NCI-H2196 (cell line): ENCODE data around the gene ATP10B.
"Not testable (repeated sequence)": the region's sequence is repeated elsewhere in the genome, so short reads cannot be mapped to it uniquely, and the experiment has no call there.

Source experiments
- DNase-seq: peaks from one replicate; lab custom pipeline; 2025; ENCODE audit not compliant: unreplicated experiment; lab: John Stamatoyannopoulos, UW

ATP10B gene

GRCh38 chr5:160852049-160852448, at the start of gene ATP10B:
Gene ATP10B (minus strand): TSS chr5:160852211. CDS start chr5:160688074, 164,137 bp downstream.
- DNase-seq: no peak

GRCh38 chr5:160901656-160902055, 49.6 kb upstream of the ATP10B start:
- DNase-seq: no peak

- no peak for DNase-seq
Observed at GRCh38 chr5:160899735-160900134, 47.7 kb upstream of the ATP10B start.

- DNase-seq: not testable (repeated sequence)
Observed at GRCh38 chr5:160893180-160893964, 41.4 kb upstream of the ATP10B start.

- DNase-seq: no peak
Observed at GRCh38 chr5:160887780-160888179, 35.8 kb upstream of the ATP10B start.

GRCh38 chr5:160873560-160874200, 21.7 kb upstream of the ATP10B start:
- DNase-seq: not testable (repeated sequence)

- DNase-seq: no peak
Observed at GRCh38 chr5:160869989-160870521, 18.0 kb upstream of the ATP10B start.

- DNase-seq: no peak
Observed at GRCh38 chr5:160867976-160868375, 16.0 kb upstream of the ATP10B start.

GRCh38 chr5:160851451-160851850, 560 bp downstream of the ATP10B start:
- no peak for DNase-seq

- no peak for DNase-seq
Observed at GRCh38 chr5:160850421-160850820, 1.6 kb downstream of the ATP10B start.

GRCh38 chr5:160847526-160848085, 4.4 kb downstream of the ATP10B start:
- DNase-seq: no peak

GRCh38 chr5:160846642-160847041, 5.4 kb downstream of the ATP10B start:
- DNase-seq: no peak

GRCh38 chr5:160844177-160844576, 7.8 kb downstream of the ATP10B start:
- DNase-seq: no peak

- DNase-seq: no peak
Observed at GRCh38 chr5:160843240-160843639, 8.8 kb downstream of the ATP10B start.

GRCh38 chr5:160837749-160838593, 14.0 kb downstream of the ATP10B start:
- no peak for DNase-seq

GRCh38 chr5:160837211-160837610, 14.8 kb downstream of the ATP10B start:
- no peak for DNase-seq

- DNase-seq: no peak
Observed at GRCh38 chr5:160835818-160836528, 16.0 kb downstream of the ATP10B start.

- DNase-seq: no peak
Observed at GRCh38 chr5:160835376-160835775, 16.6 kb downstream of the ATP10B start.

GRCh38 chr5:160833806-160834205, 18.2 kb downstream of the ATP10B start:
- DNase-seq: no peak

GRCh38 chr5:160831801-160832200, 20.2 kb downstream of the ATP10B start:
- no peak for DNase-seq
